Chondrocyte (in vitro differentiated cells): Measurements from ENCODE around the gene RAD51B. TPM values are rescaled to one million over a fixed set of nuclear protein-coding genes. Genes with fewer than 3 reads are reported as not detected.

Experiments
- DNase-seq: peaks from one replicate; pipeline ENCODE4 v3.0.0; 2021; ENCODE audit warnings: mixed read lengths, low spot score
- H3K27ac Mint-ChIP-seq: one replicate; pipeline ENCODE4 v1.8.0; 2021; ENCODE audit warnings: mild to moderate bottlenecking, moderate library complexity, mixed read lengths; ENCODE audit not compliant: unreplicated experiment
- H3K27me3 Mint-ChIP-seq: 2 replicates; pipeline ENCODE4 v1.8.0; 2021; ENCODE audit warnings: low read depth, mixed read lengths
- H3K36me3 Mint-ChIP-seq: 2 replicates; pipeline ENCODE4 v1.8.0; 2021; ENCODE audit warnings: low read depth, mixed read lengths
- H3K4me1 Mint-ChIP-seq: 2 replicates; pipeline ENCODE4 v1.8.0; 2021; ENCODE audit warnings: low read depth, mild to moderate bottlenecking, mixed read lengths
- H3K4me3 Mint-ChIP-seq: one replicate; pipeline ENCODE4 v1.8.0; 2021; ENCODE audit warnings: mild to moderate bottlenecking, moderate library complexity, mixed read lengths; ENCODE audit not compliant: unreplicated experiment
- H3K9me3 Mint-ChIP-seq: 2 replicates; pipeline ENCODE4 v1.8.0; 2021; ENCODE audit warnings: low read depth, mixed read lengths
- CTCF ChIP-seq: fragments of 200-600 bp; sonication (generic); IDR thresholded peaks from 2 replicates; pipeline ENCODE4 v1.5.0; 2021; ENCODE audit warnings: antibody characterized with exemption, mild to moderate bottlenecking, moderate library complexity
- total RNA-seq: library from RNA; stranded (reverse); gene quantifications from 3 replicates; pipeline ENCODE4 v1.2.1, GENCODE V29; 2021

The RAD51B gene
- total RNA-seq, 1 donor from 2014 or later, result 8.2 TPM

DNA sequence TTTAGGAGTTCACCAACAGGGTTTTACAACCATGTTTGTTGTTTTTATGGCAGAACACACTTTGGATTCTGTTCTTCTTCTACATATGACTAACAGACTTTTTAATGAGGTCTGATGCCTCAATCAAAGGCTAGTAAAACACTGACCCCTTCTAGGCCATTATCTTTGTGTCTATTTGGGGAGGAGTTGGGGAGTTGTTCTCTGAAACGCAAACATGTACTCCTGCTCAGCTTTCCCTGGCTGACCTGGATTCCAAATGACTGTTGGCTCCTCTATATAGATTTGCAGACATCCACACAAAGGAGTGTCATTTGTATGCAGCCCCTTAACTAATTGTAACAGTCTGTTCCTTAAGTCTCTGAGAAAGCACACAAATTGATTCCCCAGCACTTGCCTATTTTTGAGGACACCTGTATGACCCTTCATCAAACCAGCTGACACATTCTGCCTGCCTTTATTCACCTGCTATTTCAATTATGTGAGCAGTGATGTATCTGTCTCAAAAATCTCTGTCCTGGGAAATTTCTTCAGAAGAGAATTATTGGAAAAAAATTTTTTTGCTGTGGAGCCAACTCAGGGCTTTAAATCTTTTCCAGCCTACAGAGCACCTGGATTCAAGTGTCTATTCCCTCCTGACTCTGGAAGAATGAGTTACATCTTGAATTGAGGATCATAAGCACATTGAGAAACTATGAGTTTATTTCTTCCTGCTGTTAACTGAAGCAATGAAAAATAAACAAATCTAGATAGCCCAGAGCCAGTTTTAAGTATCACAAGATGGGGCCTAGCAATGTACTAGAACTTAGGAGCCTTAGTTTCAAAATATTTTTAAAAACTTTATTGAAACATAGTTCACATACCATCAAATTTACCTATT lies 417.2 kb downstream of the RAD51B start:
- Mint-ChIP-seq H3K36me3 (no peaks in the 10 kb centered on the region), H3K27ac (no peak overlapping the region), H3K9me3 (no peaks in the 10 kb centered on the region), H3K27me3 (no peaks in the 10 kb centered on the region), H3K4me1 (peaks cover 11% of the 10 kb centered on the region), H3K4me3 (no peak overlapping the region)
- DNase-seq, result no peak
- no peak for TF ChIP-seq CTCF

DNA sequence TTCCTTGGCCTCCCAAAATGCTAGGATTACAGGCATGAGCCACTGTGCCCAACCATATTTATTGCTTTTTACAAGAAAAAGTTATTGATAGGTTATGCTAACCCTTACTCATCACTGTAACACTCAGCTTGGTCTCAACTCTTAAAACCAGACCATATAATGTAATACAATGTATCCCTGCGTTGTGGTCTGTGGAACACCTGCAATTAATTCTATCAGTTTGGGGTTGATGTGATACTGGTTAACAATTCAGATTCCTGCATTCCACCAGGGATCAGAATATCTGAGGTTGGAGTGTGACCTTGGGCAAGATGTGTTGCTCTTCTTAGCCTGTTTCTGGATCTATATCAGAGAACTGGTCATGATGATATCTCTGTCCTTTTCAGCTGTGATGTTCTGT lies 419.0 kb downstream of the RAD51B start:
- no peak for TF ChIP-seq CTCF
- H3K4me3 Mint-ChIP-seq, result no peak overlapping the region
- H3K36me3 Mint-ChIP-seq, result no peaks in the 10 kb centered on the region
- H3K4me1 Mint-ChIP-seq, result peaks cover 11% of the 10 kb centered on the region
- no peak overlapping the region for H3K27ac Mint-ChIP-seq
- DNase-seq, result no peak
- H3K27me3 Mint-ChIP-seq, result no peaks in the 10 kb centered on the region
- H3K9me3 Mint-ChIP-seq, result no peaks in the 10 kb centered on the region

DNA sequence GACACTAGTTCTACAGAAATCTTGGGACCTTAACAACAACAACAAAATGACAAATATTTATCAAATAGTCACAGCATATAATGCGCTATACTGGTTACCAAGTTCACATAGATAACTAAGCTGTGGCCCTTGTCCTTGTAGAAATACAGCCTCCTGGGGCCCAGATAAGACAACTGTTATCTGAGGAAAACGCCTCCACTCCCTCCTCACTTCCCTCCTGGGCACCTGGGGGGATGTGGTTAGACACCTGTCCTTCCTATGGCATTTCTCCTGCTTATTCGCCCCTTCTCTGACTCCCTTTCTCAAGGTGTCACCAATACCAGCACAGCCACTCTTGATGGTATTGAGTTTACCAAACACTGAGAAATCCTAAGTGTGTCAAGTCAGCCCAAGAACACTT lies 419.4 kb downstream of the RAD51B start:
- no peak for DNase-seq
- H3K9me3 Mint-ChIP-seq, result no peaks in the 10 kb centered on the region
- H3K4me1 Mint-ChIP-seq, result peaks cover 11% of the 10 kb centered on the region
- no peak for TF ChIP-seq CTCF
- no peak overlapping the region for H3K4me3 Mint-ChIP-seq
- no peaks in the 10 kb centered on the region for H3K27me3 Mint-ChIP-seq
- no peaks in the 10 kb centered on the region for H3K36me3 Mint-ChIP-seq
- no peak overlapping the region for H3K27ac Mint-ChIP-seq

GRCh38 chr14:68239988-68240771 lies 420.6 kb downstream of the RAD51B start:
- H3K4me1 Mint-ChIP-seq, result peaks cover 12% of the 10 kb centered on the region
- no peaks in the 10 kb centered on the region for H3K36me3 Mint-ChIP-seq
- no peaks in the 10 kb centered on the region for H3K9me3 Mint-ChIP-seq
- H3K27me3 Mint-ChIP-seq, result no peaks in the 10 kb centered on the region
- no peak for DNase-seq
- no peak overlapping the region for H3K4me3 Mint-ChIP-seq
- H3K27ac Mint-ChIP-seq, result no peak overlapping the region
- no peak for TF ChIP-seq CTCF

DNA sequence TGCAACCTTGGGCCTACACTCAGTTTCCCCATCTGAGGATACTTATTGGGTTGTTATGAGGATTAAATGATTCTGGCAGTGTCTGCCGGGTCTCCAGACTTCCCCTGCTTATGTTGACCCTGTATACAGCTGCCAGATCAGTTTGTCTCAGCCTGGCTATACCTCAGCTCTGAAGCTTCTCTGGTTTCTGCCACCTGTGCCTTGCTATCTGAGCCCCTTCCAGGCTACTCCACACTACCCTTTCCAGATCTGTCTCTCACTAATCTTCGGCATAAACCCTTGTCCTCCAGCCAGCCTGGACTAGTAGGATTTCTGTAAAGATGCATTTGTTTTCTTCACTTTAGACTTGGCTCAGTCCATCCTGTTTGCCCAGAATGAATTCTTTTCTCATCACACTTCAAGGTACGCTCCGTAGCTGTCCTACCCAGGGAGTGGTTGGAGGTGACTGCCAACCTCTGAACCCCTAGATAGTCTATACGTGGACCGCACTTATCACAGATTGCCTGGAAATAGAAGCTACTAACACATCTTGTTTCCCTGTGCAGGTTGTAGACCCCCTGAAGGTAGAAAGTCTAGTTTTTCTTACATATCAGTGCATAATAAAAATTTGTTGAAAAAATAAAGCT lies 422.4 kb downstream of the RAD51B start:
- Mint-ChIP-seq H3K4me1 (peaks cover 28% of the 10 kb centered on the region), H3K27me3 (no peaks in the 10 kb centered on the region), H3K36me3 (no peaks in the 10 kb centered on the region), H3K4me3 (no peak overlapping the region), H3K27ac (no peak overlapping the region), H3K9me3 (no peaks in the 10 kb centered on the region)
- no peak for DNase-seq
- TF ChIP-seq CTCF, result no peak
